Measurements from ENCODE around the gene DGKQ. TPM values are rescaled to one million over a fixed set of nuclear protein-coding genes. Genes with fewer than 3 reads are reported as not detected.
"Not testable (repeated sequence)": the region's sequence is repeated elsewhere in the genome, so short reads cannot be mapped to it uniquely, and the experiment has no call there.

The DGKQ gene
- total RNA-seq, 1 experiment from 2014 or later, result 12.2 TPM

DNA sequence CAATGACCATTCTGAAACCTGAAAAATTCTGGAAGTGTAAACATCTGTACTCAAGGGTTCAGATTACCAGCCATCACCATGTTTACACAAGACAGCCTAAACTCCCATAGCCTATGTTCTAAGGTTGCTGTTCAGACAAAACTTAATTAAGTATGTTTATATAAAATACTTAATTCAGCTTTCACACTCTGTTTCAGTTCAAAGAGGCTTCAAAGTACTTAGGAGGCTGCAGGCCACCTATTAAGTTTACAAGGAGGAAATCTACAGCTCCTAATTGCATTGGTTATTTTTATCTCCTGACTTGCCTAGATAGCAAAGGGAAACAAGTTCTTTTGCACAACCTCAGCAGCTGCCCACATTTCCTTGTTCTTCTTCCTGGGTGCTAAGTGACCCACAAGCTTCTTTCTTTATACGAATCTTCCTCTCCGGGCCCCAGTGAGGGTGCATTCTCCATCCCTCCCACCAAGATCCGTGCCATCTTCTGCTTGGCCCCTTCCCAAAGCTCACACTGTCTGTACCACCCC lies 43.3 kb downstream of the DGKQ start:
- no TSS peak for BruUV-seq (replicated peaks)
- TF ChIP-seq, protein P1, sequence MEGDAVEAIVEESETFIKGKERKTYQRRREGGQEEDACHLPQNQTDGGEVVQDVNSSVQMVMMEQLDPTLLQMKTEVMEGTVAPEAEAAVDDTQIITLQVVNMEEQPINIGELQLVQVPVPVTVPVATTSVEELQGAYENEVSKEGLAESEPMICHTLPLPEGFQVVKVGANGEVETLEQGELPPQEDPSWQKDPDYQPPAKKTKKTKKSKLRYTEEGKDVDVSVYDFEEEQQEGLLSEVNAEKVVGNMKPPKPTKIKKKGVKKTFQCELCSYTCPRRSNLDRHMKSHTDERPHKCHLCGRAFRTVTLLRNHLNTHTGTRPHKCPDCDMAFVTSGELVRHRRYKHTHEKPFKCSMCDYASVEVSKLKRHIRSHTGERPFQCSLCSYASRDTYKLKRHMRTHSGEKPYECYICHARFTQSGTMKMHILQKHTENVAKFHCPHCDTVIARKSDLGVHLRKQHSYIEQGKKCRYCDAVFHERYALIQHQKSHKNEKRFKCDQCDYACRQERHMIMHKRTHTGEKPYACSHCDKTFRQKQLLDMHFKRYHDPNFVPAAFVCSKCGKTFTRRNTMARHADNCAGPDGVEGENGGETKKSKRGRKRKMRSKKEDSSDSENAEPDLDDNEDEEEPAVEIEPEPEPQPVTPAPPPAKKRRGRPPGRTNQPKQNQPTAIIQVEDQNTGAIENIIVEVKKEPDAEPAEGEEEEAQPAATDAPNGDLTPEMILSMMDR (IDR thresholded peaks at IDR 0.05), result no peak
- TF ChIP-seq SIN3A (IDR thresholded peaks at IDR 0.05; ENCODE audit: borderline replicate concordance, insufficient read depth, low read depth, low read length) (no peak), POLR2AphosphoS5 (IDR thresholded peaks at IDR 0.05; ENCODE audit: low read depth, low read length) (no peak), TCF7L2 (IDR thresholded peaks at IDR 0.05; ENCODE audit: low read depth, low read length) (no peak)
- TF ChIP-seq, protein P2, sequence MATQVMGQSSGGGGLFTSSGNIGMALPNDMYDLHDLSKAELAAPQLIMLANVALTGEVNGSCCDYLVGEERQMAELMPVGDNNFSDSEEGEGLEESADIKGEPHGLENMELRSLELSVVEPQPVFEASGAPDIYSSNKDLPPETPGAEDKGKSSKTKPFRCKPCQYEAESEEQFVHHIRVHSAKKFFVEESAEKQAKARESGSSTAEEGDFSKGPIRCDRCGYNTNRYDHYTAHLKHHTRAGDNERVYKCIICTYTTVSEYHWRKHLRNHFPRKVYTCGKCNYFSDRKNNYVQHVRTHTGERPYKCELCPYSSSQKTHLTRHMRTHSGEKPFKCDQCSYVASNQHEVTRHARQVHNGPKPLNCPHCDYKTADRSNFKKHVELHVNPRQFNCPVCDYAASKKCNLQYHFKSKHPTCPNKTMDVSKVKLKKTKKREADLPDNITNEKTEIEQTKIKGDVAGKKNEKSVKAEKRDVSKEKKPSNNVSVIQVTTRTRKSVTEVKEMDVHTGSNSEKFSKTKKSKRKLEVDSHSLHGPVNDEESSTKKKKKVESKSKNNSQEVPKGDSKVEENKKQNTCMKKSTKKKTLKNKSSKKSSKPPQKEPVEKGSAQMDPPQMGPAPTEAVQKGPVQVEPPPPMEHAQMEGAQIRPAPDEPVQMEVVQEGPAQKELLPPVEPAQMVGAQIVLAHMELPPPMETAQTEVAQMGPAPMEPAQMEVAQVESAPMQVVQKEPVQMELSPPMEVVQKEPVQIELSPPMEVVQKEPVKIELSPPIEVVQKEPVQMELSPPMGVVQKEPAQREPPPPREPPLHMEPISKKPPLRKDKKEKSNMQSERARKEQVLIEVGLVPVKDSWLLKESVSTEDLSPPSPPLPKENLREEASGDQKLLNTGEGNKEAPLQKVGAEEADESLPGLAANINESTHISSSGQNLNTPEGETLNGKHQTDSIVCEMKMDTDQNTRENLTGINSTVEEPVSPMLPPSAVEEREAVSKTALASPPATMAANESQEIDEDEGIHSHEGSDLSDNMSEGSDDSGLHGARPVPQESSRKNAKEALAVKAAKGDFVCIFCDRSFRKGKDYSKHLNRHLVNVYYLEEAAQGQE (IDR thresholded peaks at IDR 0.05; ENCODE audit: insufficient read depth in 1 of 2, low read depth in 2 of 2, low read length in 1 of 2), result no peak
- in situ Hi-C loops (cut with HindIII; ENCODE audit: low pct_unique_long_range_greater_than_20kb, low sequenced_read_pairs), result no loop called here
- intact Hi-C loops (cut with micrococcal nuclease; ENCODE audit: unreplicated experiment), result no loop called here
- peaks cover 4% of the 10 kb centered on the region; the same call in 1 of the 2 replicates for H3K36me3 ChIP-seq (ENCODE audit: control insufficient read depth, insufficient read depth, low read length)
- no peaks in the 10 kb centered on the region for H3K27me3 ChIP-seq (ENCODE audit: control insufficient read depth, insufficient read depth, low read length)
- ChIA-PET POLR2A (interaction anchor here (1.0 kb wide), 1 partner anchor 58 kb away, joined by 10 read pairs; no protein-coding TSS in a partner anchor), CTCF (interaction anchor here (0.7 kb wide), 1 partner anchor 150 kb away, joined by 4 read pairs; no protein-coding TSS in a partner anchor)
- H3K9me3 ChIP-seq (ENCODE audit: control insufficient read depth, insufficient read depth, low read depth, low read length), result no peaks in the 10 kb centered on the region
- ATAC-seq (no peak), DNase-seq (ENCODE audit: low read depth, low spot score) (no peak)
- peak overlapping the region; percentile 90 to 97; a peak in 3 of 4 replicates for H3K4me3 ChIP-seq (ENCODE audit: low read depth in 2 of 2, low read length in 2 of 2)
- H3K27ac ChIP-seq (ENCODE audit: low read length), result 0 out of 2 replicates have a peak overlapping the region, but pooled peaks have one; percentile 17
- peaks cover 21% of the 10 kb centered on the region for H3K4me1 ChIP-seq (ENCODE audit: control insufficient read depth, insufficient read depth, low read length)

DNA sequence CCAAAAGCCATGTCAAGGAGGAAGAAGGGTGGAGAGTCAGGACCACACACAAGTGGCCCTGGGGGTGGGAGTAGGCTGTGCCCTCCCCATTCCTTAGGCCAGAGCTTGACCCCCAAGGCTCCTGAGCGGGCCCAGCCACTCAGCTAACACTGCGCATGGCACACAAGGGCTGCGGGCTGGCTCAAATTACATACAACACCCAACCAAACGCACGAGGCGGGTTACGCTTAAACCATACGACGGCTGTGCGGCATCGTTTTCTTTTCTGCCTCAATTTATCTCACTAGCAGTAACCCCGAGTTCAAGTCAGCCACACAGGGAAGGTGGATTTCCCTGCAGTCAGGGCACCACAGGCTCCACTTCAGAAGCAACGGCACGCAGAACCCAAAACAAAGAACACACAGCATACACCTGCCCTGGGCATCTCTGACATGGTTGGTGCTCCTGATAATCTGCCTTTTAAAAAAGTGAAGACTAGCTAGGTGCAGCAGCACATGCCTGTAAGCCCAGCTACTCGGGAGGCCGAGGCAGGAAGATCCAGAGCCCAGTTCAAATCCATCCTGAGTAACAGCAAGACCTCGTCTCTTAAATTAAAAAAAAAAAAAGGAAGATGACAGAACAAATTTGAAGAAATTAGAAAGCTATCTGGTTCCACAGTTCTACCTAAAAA lies 44.1 kb downstream of the DGKQ start:
- intact Hi-C loops (cut with micrococcal nuclease; ENCODE audit: unreplicated experiment) (no loop called here), in situ Hi-C loops (cut with HindIII; ENCODE audit: low pct_unique_long_range_greater_than_20kb, low sequenced_read_pairs) (no loop called here)
- no peaks in the 10 kb centered on the region for H3K9me3 ChIP-seq (ENCODE audit: control insufficient read depth, insufficient read depth, low read depth, low read length)
- H3K4me1 ChIP-seq (ENCODE audit: control insufficient read depth, insufficient read depth, low read length), result peaks cover 24% of the 10 kb centered on the region
- H3K27me3 ChIP-seq (ENCODE audit: control insufficient read depth, insufficient read depth, low read length), result no peaks in the 10 kb centered on the region
- no peak for ATAC-seq
- CTCF ChIA-PET, result interaction anchor here (0.7 kb wide), 1 partner anchor 150 kb away, joined by 4 read pairs; no protein-coding TSS in a partner anchor
- TF ChIP-seq SIN3A (IDR thresholded peaks at IDR 0.05; ENCODE audit: borderline replicate concordance, insufficient read depth, low read depth, low read length), result no peak
- TF ChIP-seq, protein P2 (IDR thresholded peaks at IDR 0.05; ENCODE audit: insufficient read depth in 1 of 2, low read depth in 2 of 2, low read length in 1 of 2), result no peak
- H3K36me3 ChIP-seq (ENCODE audit: control insufficient read depth, insufficient read depth, low read length), result peaks cover 4% of the 10 kb centered on the region; the same call in 1 of the 2 replicates
- POLR2A ChIA-PET, result no interaction called here
- no peak for DNase-seq (ENCODE audit: low read depth, low spot score)
- no TSS peak for BruUV-seq (replicated peaks)
- no peak overlapping the region for H3K4me3 ChIP-seq (ENCODE audit: low read depth in 2 of 2, low read length in 2 of 2)
- no peak overlapping the region for H3K27ac ChIP-seq (ENCODE audit: low read length)

DNA sequence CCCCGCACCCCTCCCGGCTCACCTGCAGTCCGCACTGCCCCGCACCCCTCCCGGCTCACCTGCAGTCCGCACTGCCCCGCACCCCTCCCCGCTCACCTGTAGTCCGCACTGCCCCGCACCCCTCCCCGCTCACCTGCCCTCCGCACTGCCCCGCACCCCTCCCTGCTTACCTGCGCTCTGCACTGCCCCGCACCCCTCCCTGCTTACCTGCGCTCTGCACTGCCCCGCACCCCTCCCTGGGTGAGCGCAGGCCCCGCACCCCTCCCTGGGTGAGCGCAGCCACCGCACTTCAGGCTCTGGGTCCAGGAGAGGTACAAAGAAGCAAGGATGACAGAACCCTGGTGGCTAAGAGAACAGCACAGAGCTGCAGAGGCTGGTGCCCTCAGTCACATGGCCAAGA lies 45.8 kb downstream of the DGKQ start:
- H3K9me3 ChIP-seq (ENCODE audit: control insufficient read depth, insufficient read depth, low read depth, low read length); H3K4me3 ChIP-seq (ENCODE audit: low read depth in 2 of 2, low read length in 2 of 2); BruUV-seq (replicated peaks); H3K27me3 ChIP-seq (ENCODE audit: control insufficient read depth, insufficient read depth, low read length); intact Hi-C loops (cut with micrococcal nuclease; ENCODE audit: unreplicated experiment); DNase-seq (ENCODE audit: low read depth, low spot score); ATAC-seq; H3K27ac ChIP-seq (ENCODE audit: low read length); in situ Hi-C loops (cut with HindIII; ENCODE audit: low pct_unique_long_range_greater_than_20kb, low sequenced_read_pairs); H3K36me3 ChIP-seq (ENCODE audit: control insufficient read depth, insufficient read depth, low read length); POLR2A ChIA-PET: not testable (repeated sequence)
- CTCF ChIA-PET, result interaction anchor here (0.7 kb wide), 1 partner anchor 264 kb away, joined by 4 read pairs; no protein-coding TSS in a partner anchor
- peaks cover 24% of the 10 kb centered on the region for H3K4me1 ChIP-seq (ENCODE audit: control insufficient read depth, insufficient read depth, low read length)
